ENCODE measurements around the gene LYRM4.

The LYRM4 gene

DNA sequence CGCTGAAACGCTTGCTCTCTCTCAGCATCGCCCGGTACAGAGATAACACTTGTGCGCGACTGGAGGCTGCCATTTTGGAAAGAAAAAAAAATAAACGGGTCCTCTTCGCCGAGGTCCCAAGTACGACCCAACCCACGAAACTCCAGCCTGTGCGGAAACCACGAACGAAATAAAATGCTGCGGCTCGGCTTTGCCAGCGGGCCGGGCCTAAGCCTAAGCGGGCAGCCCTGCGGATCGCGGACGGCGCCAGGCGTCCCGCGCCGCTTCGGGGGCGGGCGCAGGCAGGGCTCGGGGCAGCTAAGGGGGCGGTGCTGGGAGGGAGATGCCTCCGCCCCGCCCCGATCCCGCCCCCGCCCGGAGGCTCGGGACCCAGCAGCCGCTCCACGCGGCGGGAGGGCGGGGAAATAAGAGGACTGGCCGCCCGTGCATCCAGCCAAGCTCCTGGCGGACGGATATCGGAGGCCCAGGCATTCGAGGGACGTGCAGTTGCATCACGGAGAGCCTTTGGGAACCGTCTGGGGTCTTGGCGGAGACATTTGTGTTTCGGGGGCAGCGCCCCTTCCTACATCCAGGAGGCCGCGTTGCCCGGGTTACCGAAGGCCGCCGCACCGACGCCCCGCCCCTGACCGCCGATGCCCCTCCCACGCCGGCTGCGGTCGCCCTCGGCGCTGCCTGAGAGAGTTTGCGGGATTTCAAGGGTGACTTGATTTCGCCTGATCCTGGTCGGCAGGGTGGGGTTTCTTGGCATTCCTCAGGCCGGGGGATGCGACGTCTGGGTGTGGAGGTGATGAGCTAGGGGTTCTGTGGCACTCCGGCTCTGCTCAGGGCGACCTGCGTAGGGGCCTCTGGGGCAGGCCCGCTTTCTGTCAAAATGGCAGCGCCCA, at the start of gene LYRM4, which contains the start of gene FARS2:
LYRM4 (minus strand) TSS at position 290 of the 884 bp plus-strand sequence; CDS start at position 73, 217 bp downstream.
FARS2 (plus strand) TSS at position 853 of the 884 bp plus-strand sequence.
- peak; percentile 89 for DNase-seq

DNA sequence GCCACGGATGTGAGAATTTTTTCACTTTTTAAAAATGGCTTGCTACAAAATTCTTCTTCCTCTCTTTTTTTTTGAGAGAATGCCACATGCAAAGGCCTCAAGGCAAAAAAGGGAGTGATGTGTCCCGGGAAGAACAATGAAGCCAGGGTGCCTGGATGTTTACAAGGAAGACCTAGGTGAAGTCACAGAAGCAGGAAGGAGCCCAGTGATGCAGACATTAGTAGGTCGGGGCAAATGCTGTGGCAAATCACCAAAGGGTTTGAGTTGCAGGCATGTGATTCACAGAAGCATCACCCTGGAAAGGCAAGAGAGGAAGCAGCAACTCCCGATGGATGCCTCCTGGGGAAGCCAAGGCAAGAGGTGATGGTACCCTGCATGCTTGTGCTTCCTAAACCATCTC, 47.3 kb upstream of the LYRM4 start:
- no peak for DNase-seq

DNA sequence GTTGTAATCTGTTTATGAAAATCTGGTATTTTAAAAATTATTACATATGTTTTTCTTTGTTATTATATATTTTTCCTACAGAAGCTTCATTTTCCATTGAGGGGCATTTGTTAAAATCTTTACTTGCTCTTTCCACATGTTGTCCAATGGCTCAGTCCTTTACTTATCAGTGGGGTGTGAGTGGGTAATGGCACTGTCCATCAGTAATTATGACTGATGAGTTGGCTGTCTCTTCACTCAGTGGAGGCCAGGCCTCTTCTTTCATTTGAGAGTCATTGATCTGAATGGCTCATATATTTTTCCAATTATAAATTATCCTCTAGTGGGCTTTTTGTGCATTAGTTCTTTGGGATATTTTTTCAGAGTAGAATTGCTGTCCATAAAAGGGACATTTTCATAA, 46.3 kb upstream of the LYRM4 start:
- DNase-seq, result no peak

DNA sequence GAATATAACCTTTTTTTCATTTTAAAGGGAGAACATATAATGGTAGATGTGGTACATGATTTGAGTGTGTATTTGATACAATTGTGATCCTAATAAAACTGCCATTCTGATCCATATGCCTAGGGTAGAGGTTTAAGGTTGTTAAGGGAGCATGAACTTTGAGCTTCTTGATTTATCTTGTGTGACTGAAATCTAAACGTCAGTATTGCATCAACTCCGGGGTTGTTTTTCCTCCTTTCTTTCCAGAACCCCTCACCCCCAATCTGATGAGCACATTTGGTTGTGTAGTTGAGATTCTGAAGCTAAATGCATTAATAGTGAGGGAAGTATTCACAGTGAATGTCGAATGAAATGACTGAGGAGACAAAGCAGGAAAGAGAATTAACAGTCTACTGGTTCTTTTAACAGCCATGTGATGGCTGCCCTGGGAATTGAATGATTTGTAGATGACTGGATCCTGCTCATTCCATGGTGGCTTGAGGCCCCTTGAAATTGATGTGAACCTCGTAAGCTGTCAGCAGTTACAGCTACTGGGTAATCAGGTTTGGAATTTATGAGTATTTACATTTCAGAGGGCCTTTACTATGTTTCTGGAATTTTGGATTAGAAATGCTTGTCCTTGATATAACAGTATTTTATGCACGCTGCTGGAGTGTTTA, 45.3 kb upstream of the LYRM4 start:
- no peak for DNase-seq

DNA sequence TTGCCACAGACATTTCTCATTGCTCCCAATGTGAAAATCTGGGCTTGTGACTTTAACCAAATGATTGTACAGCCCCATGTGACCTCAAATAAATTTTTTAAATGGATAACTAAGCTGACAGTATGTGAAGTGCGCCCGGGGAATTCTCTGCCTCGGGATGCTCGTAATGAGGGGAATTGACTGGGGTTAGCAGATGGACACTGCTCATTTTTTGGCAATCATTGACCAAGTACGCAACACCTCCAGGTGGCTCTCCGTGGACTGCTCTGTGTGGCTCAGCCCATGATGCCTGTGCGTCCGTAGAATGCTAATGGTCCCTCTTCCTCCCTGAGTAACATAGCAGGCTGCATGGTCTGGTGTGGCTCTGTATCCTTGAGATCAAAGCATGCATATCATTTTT, 42.9 kb upstream of the LYRM4 start:
- no peak for DNase-seq

DNA sequence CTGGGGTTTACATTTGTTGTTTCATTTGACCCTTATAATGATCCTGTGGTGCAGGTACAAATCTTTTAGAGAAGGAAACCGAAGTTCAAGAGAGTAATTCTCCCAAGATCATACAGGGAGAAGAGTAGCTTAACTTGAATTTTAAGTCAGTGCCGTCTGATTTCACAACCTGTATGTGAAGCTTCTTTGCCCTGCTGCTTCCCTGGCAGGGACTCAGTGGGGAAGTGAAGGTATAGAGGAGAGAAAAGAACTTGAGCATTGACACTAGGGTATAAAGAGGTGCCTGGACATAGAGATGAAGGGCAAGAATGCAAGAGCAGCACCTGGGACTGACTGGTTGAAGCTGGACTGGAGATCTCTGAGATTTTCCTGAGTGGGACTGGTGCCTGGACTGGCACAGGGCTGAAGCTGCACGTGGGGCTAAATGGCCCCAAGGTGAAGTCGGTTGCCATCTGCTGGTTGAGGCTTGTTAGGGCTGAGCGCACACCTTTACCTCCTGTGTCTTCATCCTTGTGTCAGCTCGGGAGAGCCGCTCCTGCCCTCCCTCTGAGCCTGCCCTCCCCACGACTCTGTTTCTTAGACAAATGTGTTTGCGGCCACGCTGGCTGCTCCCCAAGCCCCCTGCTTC, 42.4 kb upstream of the LYRM4 start:
- peak; percentile 49 for DNase-seq

DNA sequence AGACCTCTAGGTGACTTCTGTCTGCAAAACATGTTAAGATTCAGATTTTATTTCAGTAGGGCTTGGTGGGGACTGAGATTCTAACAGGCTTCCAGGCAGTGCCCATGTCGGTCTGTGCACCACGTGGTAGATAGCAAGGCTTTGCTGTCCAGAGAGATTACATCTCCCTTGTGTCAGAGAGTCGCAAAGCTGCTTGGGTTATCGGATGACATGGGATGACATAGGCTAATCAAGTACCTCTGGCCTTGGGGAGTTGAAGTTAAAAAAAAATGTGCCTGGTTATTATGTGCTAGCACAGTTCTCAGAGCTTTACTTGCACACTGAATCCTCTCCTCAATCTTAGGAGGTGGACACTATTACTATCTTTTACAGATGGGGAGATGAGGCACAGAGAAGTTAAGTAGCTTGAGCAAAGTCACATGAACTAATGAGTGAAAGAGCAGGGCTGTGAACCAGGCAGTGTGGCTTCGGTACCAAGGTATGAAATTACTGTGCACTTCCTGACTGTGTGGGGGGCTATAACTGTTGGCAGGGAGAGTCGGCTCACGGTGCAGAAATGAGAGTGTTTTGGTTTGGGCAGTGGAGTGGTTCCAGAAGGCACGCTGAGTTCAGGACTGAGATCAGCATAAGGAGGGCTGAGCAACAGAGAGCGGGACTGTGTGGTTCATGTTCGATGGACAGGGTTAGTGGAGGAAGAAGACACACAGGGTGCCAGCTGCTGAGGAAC, 41.6 kb upstream of the LYRM4 start:
- DNase-seq, result peak; percentile 20

DNA sequence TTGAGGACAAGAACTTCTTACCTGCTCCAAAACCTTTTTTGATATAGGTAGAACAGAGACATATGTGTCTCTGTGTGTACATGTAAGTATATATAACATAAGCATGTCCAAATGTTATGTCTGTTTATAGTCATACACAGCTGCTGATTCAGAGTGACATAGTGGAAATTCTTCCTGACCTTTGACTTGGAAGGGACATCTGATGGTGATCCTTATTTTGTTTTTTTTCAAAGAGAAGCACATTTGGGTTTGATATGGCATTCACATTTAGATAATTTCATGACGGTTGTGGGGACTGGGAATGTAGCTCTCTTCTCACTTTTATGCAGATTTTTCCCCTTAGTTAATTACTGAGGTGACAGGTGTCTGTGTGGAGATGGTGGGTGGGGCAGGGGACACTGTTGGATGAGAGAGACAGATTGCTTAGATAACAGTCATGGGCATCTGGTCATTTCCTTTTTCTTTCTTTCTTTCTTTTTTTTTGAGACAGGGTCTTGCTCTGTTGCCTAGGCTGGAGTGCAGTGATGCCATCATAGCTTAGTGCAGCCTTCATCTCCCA, 39.5 kb upstream of the LYRM4 start:
- no peak for DNase-seq

DNA sequence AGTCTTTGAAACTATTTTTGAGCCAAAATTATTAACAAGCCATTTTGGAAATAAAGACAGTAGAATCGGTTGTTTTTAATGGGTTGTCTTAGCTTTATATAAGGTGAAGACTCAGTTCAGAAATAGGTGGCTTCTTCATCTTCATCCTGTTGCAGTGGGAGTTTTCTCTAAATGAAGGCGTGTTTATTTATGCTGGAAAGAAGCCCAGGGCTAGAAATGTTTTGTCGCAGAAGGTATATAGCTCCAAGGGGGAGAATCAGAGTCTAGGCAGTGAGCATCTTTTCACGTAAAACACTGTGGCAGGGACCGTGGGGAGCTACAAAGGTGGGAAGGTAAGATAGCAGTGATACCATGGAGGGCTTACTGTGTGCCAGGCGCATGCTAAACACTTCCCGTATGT, 34.9 kb upstream of the LYRM4 start:
- no peak for DNase-seq

DNA sequence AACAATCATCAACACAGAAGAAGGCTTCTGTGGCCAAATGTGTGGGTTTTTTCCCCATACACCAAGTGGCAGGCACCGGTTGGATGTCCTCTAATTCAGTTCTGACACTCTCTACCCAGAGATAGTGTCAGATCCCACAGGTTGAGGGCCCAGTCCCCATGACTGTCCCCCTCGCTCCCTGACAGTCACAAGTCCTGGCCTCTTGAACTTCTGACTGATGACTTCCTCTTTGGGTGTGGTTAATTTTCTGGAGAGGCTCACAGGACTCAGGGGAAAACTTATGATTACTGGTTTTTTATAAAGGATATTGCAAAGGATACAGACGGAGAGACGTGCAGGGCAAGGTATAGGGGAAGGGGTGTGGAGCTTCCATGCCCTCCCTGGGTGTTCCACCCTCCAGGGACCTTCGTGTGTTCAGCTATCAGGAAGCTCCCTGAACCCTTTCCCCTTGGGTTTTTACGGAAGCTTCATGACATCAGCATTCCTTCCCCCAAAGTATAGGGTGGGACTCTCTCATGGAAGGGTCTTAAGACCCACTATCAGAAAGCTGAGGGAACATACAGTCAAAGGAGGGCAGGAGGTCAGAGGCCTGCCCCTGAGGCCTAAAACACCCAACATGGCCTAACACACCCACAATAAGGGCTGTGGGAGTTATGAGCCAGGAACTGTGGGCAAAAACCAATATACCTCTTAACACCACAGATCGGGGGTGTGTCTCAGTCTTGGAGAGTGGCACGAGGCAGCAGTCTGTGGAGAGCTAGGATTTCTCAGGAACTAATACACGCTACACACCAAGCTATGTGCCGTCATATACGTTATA, 33.9 kb upstream of the LYRM4 start:
- no peak for DNase-seq

DNA sequence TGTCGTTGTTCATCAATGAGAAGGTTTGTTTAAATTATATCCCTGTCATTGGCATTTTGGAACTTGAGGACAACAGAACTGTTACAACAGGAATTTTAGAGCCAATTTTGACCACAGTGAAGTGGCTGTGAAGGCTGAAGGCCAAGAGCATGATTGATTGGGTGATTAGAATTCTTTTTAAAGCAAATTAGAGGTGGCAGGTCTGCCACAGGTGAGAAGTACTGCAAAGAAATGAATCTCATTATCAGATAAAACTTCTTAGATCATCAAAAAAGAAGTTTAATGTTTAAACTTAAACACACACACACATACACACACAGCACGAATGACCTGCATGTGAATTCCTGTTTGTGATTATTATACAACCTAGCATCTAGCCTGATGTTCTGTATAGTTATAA, 32.9 kb upstream of the LYRM4 start:
- no peak for DNase-seq

DNA sequence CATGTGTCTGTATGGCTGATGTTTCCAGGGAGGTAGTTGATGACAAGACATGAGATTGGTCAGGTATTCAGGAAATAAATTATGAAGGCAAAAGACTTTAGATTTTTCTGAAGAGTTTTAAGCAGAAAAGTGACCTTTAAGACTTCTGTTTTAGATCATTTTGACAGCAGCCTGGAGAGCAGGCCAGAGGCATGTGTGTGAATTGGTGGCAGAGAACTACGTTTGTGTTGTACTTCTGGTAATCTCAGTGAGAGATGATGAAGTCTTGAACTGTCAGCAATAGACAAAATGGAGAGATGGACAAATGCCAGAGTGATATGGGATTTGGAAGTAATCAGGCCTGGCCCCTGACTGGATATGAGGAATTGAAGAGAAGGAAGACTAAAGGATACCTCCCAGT, 31.4 kb upstream of the LYRM4 start:
- no peak for DNase-seq

DNA sequence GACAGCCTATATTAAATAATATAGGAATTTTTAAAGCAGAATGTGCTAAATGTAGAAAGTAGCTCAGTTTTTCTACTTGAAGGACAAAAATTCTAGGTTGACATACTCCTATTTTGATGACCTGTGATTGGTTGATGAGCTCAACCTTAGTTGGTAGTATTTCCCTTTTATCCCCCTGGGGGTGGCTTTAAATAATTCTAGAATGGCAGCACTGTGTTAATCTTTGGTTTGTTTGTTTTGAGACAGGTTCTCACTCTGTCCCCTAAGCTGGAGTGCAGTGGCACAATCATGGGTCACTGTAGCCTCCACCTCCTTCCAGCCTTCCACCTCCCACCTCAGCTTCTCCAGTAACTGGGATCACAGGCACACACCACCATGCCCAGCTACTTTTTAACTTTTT, 29.8 kb upstream of the LYRM4 start:
- DNase-seq, result no peak

DNA sequence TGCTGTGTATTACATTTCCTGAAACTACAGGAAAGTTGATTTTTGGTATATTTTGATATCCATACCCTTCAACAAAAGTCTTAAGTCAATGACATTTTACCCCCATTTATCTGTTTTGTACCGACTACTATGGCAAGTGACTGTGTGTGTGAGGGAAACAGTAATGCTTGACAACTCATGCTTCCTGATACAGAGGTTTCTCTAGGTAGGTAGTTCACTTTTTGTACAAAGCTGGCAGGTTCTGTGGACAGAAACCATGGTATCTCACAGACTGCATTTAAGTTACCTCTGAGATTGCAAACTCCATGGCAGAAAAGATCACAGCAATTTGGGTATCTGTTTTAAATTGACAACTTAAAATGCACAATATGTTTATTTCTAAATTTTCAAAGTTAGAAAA, 29.3 kb upstream of the LYRM4 start:
- no peak for DNase-seq

DNA sequence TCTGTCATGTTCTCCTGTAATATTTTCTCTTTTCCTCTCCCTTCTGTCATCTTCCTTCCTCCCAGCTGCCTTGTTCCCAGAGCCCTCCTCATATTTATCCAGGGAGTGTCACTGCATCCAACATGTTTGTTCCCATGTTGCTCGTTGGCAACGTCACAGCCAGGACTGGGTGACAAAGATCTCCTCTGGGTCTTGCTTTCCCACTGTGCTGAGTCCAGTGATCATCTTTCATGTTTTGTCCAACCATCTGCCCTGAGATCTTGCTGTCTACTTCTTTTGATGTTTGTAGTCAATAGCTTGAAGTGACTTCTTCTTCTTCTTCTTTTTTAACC, 27.2 kb upstream of the LYRM4 start:
- DNase-seq, result no peak

DNA sequence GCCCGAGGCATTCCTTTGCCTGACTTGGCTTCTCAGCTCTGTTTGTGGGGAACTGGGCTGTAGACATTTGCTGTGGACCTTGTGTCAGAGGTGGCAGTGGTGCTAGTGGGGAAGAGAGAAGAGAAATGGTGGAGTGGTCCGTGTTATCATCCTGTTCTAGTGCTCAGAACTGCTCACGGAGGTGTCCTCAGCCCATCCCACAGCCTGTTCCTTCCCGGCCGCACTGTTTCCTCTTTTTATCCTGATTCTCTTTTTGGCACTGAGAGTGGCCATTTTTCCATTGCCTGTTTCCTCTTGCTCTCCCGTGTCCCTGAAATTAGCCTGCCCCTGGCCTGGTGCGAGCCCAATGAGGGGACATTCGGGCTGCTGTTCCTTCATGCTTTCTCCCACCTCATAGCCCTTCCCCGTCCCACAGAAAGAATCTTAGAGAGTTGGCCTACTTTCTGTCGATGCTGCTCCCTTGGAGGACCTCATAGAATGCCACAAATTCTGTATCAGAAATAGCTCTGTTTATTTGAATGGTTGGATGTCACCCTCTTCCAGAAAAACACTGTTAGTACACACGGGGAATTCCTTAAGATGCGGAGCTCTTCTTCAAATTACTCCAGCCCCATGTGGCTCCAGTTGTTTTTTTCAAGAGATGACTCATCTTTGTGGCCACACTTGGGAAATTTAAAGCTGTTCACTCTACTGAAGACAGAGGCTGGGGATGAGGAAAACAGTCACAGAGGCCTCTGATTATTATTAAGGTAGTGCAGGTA, 26.6 kb upstream of the LYRM4 start:
- DNase-seq, result peak; percentile 7

DNA sequence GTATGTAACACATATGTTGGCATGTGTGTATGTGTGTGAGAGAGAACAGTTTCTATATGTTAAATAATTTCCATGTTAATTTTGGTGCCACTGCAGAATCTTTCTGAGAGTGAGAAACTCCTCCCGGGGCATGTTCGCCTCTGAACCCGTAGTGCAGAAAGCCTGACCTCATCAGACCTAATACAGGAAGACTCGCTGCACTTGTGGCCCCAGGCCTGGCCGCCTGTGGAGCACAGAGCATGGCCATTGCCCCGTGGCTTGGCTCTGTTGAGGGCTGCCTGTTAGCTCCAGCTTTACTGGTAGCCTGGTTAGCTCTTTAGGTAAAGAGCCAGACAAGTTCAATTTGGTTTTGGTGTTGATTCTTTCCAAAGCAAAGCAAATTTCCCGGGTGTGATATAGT, 26.0 kb upstream of the LYRM4 start:
- DNase-seq, result no peak

DNA sequence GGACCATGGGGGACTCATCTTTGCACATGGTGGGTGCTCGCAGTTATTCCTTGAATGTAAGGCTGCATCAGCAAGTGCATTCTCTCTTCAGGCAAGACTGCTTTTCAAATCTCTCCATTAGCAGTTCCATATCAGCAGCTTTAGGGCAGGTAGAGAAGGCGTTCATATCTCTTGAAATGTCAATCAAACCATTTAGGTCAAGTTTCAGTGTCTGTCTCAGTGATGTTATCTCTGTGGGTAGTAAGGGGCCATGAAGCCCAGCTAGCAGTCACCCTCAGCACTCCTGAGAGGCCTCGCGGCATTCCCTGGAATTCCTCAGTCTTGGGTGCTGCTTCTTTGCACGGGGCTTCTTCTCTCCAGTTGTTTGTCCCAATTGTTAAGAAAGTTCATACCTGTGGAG, 24.8 kb upstream of the LYRM4 start:
- DNase-seq, result no peak

DNA sequence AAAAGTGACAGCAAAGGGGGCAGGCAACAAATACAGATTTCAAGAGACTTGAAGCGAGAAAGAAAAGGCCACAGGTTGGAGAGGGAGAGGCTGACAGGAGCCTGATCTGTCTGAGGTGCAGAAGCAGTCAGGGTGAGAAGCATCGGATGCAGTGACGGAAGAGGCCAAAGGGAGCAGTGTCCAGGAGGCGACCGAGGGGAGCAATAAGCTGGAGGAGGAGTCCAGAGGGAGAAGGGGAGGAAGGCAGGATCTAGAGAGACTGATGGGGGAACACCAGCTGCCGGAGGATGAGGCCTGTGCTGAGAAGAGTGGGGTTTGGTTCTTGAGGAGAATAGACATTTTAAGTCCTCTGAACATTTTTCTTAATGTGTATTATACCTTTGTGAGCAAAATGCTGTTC, 24.3 kb upstream of the LYRM4 start:
- no peak for DNase-seq

DNA sequence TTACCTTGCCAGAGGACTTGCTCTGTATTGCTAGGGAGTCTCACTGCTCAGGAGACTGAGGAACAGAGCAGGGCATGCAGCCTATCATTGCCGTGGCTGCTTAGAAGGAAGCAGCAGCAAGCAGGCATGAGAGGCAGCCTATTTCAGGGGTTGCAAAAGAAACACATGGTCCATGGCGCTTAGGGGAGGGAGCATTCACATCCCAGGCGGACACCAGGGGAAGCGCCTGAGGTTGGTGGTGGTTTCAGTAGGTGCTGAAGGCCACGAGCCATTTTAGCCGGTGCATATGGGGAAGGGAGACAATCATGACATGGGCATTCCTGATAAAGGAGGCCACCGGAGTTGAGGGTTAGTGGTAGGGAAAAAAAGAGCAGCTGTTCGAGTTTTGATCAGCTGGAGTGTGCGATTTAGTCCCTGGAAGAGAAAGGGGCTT, 21.5 kb upstream of the LYRM4 start:
- no peak for DNase-seq

DNA sequence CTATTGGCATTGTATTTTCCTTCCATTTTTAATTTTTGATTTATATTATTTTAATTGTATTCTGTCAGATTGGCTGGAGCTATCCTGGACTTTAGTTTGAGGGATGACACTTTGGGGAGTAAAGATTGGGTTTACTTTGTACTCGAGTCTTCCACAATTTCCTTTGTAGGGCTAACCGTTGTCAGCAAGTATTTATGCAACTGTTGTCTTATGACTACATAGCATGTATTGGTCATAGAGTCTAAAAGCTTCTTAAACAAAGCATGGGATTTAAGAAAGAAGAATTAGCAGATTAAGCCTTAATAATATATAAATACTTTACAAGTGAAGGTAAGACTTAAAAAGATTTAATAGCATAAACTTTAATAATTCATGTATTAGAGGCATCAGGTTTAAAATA, 20.2 kb upstream of the LYRM4 start:
- no peak for DNase-seq
